D721Med (cell line): ENCODE data around the gene ZFP42.
A peak's percentile ranks its signal among the peaks of the same experiment; 100 is the strongest.
"Not testable (repeated sequence)": the region's sequence is repeated elsewhere in the genome, so short reads cannot be mapped to it uniquely, and the experiment has no call there.

Source experiments
- DNase-seq: peaks from one replicate; pipeline ENCODE4 v3.0.0; 2011; ENCODE audit warnings: low spot score; ENCODE audit not compliant: insufficient read length
- FAIRE-seq: peaks from 2 replicates; lab custom pipeline; 2011; peaks lifted over from hg19 to GRCh38; lab: Jason Lieb, UNC
- CTCF ChIP-seq: IDR thresholded peaks from 2 replicates; pipeline ENCODE4 v1.5.1; 2012; ENCODE audit warnings: mild to moderate bottlenecking, control low read depth; ENCODE audit not compliant: insufficient read depth; ENCODE audit errors: missing control alignments

Gene ZFP42

DNA sequence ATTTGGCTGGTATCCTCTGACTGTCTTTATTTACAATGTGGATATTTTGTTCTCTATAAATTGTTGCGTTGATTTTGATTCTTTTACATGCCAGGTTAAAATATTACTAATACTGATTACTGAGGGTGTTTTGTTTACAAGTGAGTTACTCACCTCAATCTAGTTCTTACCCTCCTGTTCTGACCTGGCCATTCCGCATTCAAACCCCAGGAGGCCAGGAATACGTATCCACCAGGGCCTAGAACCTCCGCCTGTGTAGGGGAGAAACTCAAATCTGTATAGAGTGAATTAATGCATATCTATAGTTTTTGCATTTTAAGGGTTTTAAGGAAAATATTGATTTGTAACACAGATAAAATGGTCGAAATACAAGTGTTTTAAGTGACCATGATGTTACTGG is 2.6 kb upstream of the ZFP42 start:
- no peak for TF ChIP-seq CTCF
- FAIRE-seq (no peak), DNase-seq (no peak)

- FAIRE-seq: no peak
- TF ChIP-seq CTCF: peak; percentile 10
- no peak for DNase-seq
These were observed 1.7 kb upstream of the ZFP42 start for GRCh38 chr4:187993827-187994226.

- no peak for DNase-seq
- no peak for FAIRE-seq
These were observed 1.1 kb downstream of the ZFP42 start for GRCh38 chr4:187996502-187997177.

DNA sequence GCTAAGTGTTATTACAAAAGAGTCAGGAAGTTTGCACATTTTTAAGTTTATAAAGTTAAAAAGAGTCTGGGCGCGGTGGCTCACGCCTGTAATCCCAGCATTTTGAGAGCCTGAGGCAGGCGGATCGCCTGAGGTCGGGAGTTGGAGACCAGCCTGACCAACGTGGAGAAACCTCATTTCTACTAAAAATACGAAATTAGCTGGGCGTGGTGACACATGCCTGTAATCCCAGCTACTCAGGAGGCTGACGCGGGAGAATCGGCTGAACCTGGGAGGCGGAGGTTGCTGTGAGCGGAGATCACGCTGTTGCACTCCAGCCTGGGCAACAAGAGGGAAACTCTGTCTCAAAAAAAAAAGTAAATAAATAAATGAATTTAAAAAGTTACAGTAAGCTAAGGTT is 2.4 kb downstream of the ZFP42 start:
- FAIRE-seq: not testable (repeated sequence)

More at GRCh38 chr4:187996502-187997177, 1.1 kb downstream of the ZFP42 start:
- TF ChIP-seq CTCF: no peak

GRCh38 chr4:187999406-187999932 is 3.9 kb downstream of the ZFP42 start:
- no peak for TF ChIP-seq CTCF

More for the DNA sequence above, 2.4 kb downstream of the ZFP42 start:
- not testable (repeated sequence) for DNase-seq

DNA sequence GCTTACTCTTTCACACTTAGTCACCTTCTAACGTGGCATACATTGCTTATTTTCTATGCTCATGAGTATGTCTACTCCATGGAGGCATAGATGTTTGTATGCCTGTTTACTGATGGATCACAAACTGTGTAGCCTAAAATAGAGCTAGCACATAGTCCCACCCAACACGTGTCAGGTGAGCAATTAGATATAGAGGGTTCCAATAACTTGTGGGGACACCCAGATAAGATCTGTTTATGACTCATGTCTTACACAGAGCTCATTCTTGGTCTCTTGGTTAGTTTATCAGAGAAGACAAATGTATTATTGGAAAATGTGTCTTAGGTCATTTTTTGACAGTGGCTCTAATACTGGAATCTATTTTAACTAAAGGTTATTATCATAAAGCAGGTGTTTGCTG is 6.8 kb downstream of the ZFP42 start:
- TF ChIP-seq CTCF: no peak
- FAIRE-seq: no peak
- no peak for DNase-seq

More at GRCh38 chr4:187999406-187999932, 3.9 kb downstream of the ZFP42 start:
- no peak for DNase-seq
- no peak for FAIRE-seq

- no peak for TF ChIP-seq CTCF
- FAIRE-seq (no peak), DNase-seq (no peak)
These were observed 7.2 kb downstream of the ZFP42 start for GRCh38 chr4:188002751-188003150.
